Measurements from ENCODE around the gene EIF2AK3. TPM values are rescaled to one million over a fixed set of nuclear protein-coding genes. Genes with fewer than 3 reads are reported as not detected.

Gene EIF2AK3
- total RNA-seq, 1 experiment from 2014 or later, result 11.3 TPM

GRCh38 chr2:88614497-88615157 is 12.6 kb downstream of the EIF2AK3 start:
- Histone ChIP-seq H3K4me1 (ENCODE audit: control insufficient read depth, insufficient read depth, low read length) (no peaks in the 10 kb centered on the region), H3K36me3 (ENCODE audit: control insufficient read depth, insufficient read depth, low read length) (no peaks in the 10 kb centered on the region), H3K9me3 (ENCODE audit: control insufficient read depth, insufficient read depth, low read depth, low read length) (no peaks in the 10 kb centered on the region), H3K27ac (ENCODE audit: low read length) (no peak overlapping the region), H3K27me3 (ENCODE audit: control insufficient read depth, insufficient read depth, low read length) (no peaks in the 10 kb centered on the region), H3K4me3 (ENCODE audit: low read depth in 2 of 2, low read length in 2 of 2) (no peak overlapping the region)
- ChIA-PET POLR2A (no interaction called here), CTCF (no interaction called here)
- no peak for TF ChIP-seq SIN3A (IDR thresholded peaks at IDR 0.05; ENCODE audit: borderline replicate concordance, insufficient read depth, low read depth, low read length)
- no peak for TF ChIP-seq TCF7L2 (IDR thresholded peaks at IDR 0.05; ENCODE audit: low read depth, low read length)
- no peak for TF ChIP-seq REST (IDR thresholded peaks at IDR 0.05; ENCODE audit: insufficient read depth in 1 of 2, low read depth in 2 of 2, low read length in 1 of 2)
- TF ChIP-seq POLR2AphosphoS5 (IDR thresholded peaks at IDR 0.05; ENCODE audit: low read depth, low read length), result no peak
- no peak for TF ChIP-seq CTCF (IDR thresholded peaks at IDR 0.05)
- ATAC-seq (no peak), DNase-seq (ENCODE audit: low read depth, low spot score) (no peak)
- intact Hi-C loops (cut with micrococcal nuclease; ENCODE audit: unreplicated experiment) (no loop called here), in situ Hi-C loops (cut with HindIII; ENCODE audit: low pct_unique_long_range_greater_than_20kb, low sequenced_read_pairs) (no loop called here)
- BruUV-seq (replicated peaks), result no TSS peak

GRCh38 chr2:88613921-88614320 is 13.3 kb downstream of the EIF2AK3 start:
- H3K4me3 ChIP-seq (ENCODE audit: low read depth in 2 of 2, low read length in 2 of 2), result no peak overlapping the region
- CTCF ChIA-PET, result no interaction called here
- POLR2A ChIA-PET, result no interaction called here
- intact Hi-C loops (cut with micrococcal nuclease; ENCODE audit: unreplicated experiment), result no loop called here
- no peaks in the 10 kb centered on the region for H3K9me3 ChIP-seq (ENCODE audit: control insufficient read depth, insufficient read depth, low read depth, low read length)
- no TSS peak for BruUV-seq (replicated peaks)
- no peaks in the 10 kb centered on the region for H3K4me1 ChIP-seq (ENCODE audit: control insufficient read depth, insufficient read depth, low read length)
- DNase-seq (ENCODE audit: low read depth, low spot score) (no peak), ATAC-seq (no peak)
- in situ Hi-C loops (cut with HindIII; ENCODE audit: low pct_unique_long_range_greater_than_20kb, low sequenced_read_pairs), result no loop called here
- no peaks in the 10 kb centered on the region for H3K36me3 ChIP-seq (ENCODE audit: control insufficient read depth, insufficient read depth, low read length)
- no peak for TF ChIP-seq SIN3A (IDR thresholded peaks at IDR 0.05; ENCODE audit: borderline replicate concordance, insufficient read depth, low read depth, low read length)
- no peak for TF ChIP-seq REST (IDR thresholded peaks at IDR 0.05; ENCODE audit: insufficient read depth in 1 of 2, low read depth in 2 of 2, low read length in 1 of 2)
- TF ChIP-seq CTCF (IDR thresholded peaks at IDR 0.05), result no peak
- no peak for TF ChIP-seq TCF7L2 (IDR thresholded peaks at IDR 0.05; ENCODE audit: low read depth, low read length)
- no peak for TF ChIP-seq POLR2AphosphoS5 (IDR thresholded peaks at IDR 0.05; ENCODE audit: low read depth, low read length)
- no peak overlapping the region for H3K27ac ChIP-seq (ENCODE audit: low read length)
- no peaks in the 10 kb centered on the region for H3K27me3 ChIP-seq (ENCODE audit: control insufficient read depth, insufficient read depth, low read length)

Measured in Panc1 (cell line).